GM10266 (cell line): ENCODE data around the gene OR51E1.

ENCODE experiments used
- DNase-seq: peaks from one replicate; pipeline ENCODE4 v3.0.0; 2012; ENCODE audit errors: extremely low spot score
- TF ChIP-seq, protein P1 (sequence below): IDR thresholded peaks from 2 replicates; pipeline ENCODE4 v1.5.1; 2012; ENCODE audit warnings: mild to moderate bottlenecking, low read depth; ENCODE audit not compliant: control insufficient read depth, insufficient read depth; ENCODE audit errors: missing control alignments

The OR51E1 gene

DNA sequence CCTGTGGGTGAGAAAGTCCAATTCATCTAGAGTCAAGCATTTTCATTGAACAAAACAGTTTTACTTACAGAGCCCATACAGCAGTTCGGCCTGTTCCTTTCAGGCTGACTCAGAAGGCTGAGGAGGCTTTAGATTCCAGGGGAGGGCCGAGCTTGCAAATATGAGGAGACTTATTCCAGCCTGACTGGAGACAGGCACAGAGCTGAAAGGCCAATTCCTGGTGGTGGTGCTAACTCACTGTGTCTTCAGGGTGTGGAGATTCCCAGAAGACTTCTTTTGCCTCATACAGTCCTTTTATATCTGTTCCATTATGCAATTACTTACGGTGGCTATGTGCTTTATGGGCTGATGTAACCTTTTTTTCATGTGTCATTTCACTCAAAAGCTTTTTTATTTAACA is 53.8 kb downstream of the OR51E1 start, which contains the start of gene OR51E2:
Gene OR51E2 (minus strand): TSS at position 269 of the 400 bp plus-strand sequence. CDS start 15,142 bp downstream, outside the sequence.
- TF ChIP-seq, protein P1, sequence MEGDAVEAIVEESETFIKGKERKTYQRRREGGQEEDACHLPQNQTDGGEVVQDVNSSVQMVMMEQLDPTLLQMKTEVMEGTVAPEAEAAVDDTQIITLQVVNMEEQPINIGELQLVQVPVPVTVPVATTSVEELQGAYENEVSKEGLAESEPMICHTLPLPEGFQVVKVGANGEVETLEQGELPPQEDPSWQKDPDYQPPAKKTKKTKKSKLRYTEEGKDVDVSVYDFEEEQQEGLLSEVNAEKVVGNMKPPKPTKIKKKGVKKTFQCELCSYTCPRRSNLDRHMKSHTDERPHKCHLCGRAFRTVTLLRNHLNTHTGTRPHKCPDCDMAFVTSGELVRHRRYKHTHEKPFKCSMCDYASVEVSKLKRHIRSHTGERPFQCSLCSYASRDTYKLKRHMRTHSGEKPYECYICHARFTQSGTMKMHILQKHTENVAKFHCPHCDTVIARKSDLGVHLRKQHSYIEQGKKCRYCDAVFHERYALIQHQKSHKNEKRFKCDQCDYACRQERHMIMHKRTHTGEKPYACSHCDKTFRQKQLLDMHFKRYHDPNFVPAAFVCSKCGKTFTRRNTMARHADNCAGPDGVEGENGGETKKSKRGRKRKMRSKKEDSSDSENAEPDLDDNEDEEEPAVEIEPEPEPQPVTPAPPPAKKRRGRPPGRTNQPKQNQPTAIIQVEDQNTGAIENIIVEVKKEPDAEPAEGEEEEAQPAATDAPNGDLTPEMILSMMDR = no peak
- no peak for DNase-seq

DNA sequence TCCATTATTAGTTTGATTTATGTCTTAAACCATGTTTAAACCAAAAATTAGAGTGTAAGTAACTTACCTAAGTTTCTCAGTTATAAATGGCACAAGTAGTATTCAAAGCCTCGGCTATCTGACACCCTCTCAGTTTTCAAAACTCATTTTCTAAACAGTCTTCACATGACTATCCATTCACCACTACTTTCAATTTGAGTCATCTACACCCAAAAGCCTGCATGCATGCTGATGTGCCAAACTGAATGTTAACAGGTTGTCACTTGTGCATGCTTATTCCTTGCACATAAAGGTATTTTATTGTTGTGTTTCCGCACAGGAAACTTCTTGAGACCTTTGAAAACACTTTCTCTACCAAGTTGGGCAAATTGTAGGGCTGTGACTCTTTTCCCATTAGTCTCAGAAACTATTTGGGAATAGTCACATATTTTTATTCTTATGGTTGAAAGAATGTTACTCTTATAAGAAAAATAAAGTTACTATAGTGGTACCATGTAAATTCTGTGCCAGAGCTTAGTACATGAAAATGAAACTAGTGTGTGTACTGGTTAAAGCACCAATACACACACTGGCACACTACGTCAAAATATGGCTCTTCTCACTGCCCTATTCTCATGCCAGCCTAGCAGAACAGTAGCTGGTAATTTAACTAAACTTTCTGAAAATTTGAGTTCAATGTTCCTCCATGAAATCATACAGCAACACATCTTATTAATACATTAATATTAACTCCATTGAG is 56.1 kb downstream of the OR51E1 start:
- TF ChIP-seq, protein P1 = no peak
- DNase-seq = peak; percentile 10

DNA sequence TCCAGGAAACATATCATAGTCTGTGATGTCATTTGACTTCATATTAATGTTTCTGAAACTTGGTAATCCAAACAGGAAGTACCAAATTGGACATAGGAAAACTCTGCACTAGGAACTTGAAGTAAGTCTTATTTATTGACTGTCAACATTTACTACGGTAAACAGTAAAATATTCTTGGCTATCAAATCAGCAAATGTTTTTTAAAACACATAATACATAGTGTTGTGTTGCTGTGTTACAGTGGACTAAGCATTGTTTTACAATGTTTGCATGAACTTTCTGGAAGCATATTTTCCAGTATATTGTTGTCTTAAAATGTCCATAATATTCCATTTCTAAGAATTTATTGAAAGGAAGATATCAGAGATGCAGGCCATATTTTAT is 56.6 kb downstream of the OR51E1 start:
- TF ChIP-seq, protein P1 = no peak

DNA sequence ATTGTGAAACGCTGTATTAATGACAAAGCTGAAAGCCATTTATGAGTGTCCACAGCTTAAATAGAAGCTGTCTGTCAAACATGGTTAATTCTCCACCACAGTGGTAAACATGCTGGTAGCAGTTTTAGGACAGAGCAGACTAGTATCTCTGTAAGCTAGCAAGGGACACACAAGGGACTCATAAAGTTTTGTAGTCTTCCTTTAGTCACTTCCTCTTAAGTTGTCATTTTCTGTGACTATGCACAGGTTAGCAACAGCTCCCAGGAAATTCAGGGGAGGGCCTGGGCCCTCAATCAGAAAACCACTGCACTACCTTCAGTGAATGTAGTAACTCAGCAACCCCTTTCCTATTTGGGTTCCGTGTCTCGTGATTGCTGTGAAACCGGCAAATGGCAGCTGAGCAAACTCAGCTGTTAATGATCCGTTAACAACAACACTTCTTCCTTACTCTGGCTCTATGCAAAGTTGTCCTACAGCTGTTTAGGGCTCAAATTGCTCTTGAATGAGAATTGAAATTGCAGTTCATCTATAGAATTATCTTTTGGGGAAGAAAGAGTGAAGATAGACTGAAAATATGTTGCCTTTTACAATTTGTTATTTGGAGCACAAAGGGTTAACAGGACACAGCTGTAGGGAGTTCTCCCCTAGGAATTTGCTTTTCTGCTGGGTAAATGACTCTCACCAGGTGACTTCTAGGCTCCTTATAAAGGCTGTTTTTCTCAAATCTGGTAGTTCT is 60.4 kb downstream of the OR51E1 start, which contains the start of gene MMP26:
Gene MMP26 (plus strand): TSS at position 731 of the 736 bp plus-strand sequence.
- DNase-seq = no peak
- TF ChIP-seq, protein P1 = no peak

More for the DNA sequence above, 56.6 kb downstream of the OR51E1 start:
- DNase-seq = no peak

DNA sequence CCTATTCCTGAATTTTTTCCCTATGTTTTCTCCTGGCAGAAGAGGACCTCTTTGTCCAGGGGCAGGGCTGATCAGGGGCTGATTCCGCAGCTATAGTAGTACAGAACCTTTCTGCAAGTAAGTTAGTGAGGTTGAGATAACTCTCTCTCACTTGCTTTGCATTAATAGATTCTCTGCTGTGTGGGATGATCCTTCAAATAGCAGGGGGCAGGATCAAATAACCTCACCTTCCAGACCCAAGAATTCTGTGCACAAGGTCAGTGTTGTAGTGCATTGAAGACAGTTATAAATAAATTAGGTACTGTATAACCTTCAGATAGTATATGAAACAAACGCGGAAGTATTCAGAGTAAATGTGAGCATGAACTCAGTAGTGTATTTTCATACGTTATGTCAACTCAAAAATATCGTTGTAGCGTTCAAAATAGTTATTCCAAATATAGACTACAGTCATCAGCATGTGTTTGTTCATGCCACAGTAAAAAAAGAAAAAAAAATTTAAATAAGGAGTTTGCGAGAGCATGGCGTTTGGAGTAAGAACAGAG is 61.1 kb downstream of the OR51E1 start:
- TF ChIP-seq, protein P1 = no peak
- DNase-seq = no peak
